ENCODE measurements around the gene VPS37D. TPM values are rescaled to one million over a fixed set of nuclear protein-coding genes. Genes with fewer than 3 reads are reported as not detected.
A peak's percentile ranks its signal among the peaks of the same experiment; 100 is the strongest.

The VPS37D gene
- total RNA-seq, 1 donor from 2014 or later, result 12.2 TPM

DNA sequence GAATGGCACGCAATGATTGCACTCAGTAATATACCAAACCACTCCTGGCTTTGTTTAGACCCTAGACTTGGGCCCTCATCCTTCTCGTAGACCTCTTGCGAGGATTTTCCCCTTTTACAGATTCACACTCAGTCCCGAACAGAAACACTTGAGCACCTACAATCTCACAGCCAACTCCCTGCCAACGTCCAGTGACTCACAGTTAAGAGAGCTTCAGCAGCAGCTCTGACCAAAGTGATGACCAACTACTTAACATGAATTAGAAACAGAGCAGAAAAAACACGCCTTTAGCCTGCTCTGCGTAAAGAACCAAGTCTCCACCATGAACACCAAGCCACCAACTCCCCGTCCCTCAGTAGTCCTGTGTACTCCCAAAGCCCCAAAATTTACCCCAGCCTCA, 13.4 kb downstream of the VPS37D start:
- peak; percentile 27 for DNase-seq (ENCODE audit: low read depth)
- TF ChIP-seq, protein P1, sequence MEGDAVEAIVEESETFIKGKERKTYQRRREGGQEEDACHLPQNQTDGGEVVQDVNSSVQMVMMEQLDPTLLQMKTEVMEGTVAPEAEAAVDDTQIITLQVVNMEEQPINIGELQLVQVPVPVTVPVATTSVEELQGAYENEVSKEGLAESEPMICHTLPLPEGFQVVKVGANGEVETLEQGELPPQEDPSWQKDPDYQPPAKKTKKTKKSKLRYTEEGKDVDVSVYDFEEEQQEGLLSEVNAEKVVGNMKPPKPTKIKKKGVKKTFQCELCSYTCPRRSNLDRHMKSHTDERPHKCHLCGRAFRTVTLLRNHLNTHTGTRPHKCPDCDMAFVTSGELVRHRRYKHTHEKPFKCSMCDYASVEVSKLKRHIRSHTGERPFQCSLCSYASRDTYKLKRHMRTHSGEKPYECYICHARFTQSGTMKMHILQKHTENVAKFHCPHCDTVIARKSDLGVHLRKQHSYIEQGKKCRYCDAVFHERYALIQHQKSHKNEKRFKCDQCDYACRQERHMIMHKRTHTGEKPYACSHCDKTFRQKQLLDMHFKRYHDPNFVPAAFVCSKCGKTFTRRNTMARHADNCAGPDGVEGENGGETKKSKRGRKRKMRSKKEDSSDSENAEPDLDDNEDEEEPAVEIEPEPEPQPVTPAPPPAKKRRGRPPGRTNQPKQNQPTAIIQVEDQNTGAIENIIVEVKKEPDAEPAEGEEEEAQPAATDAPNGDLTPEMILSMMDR (conservative IDR thresholded peaks at IDR 0.05; ENCODE audit: low read depth, low read length), result no peak
- H3K4me3 ChIP-seq (ENCODE audit: low read depth, low read length), result peak overlapping the region; percentile 82

GRCh38 chr7:73682745-73683055, 15.1 kb downstream of the VPS37D start:
- peak overlapping the region; percentile 82 for H3K4me3 ChIP-seq (ENCODE audit: low read depth, low read length)
- TF ChIP-seq, protein P1 (conservative IDR thresholded peaks at IDR 0.05; ENCODE audit: low read depth, low read length), result no peak
- no peak for DNase-seq (ENCODE audit: low read depth)

GRCh38 chr7:73683056-73683787, 15.6 kb downstream of the VPS37D start, which contains the start of the genes BUD23 and DNAJC30:
BUD23 (plus strand) TSS chr7:73683597; CDS start chr7:73683626, 29 bp downstream.
DNAJC30 (minus strand) TSS chr7:73683453; CDS start chr7:73683423, 30 bp downstream.
- TF ChIP-seq, protein P1 (conservative IDR thresholded peaks at IDR 0.05; ENCODE audit: low read depth, low read length), result no peak
- H3K4me3 ChIP-seq (ENCODE audit: low read depth, low read length), result peak within 1 kb of the TSS; percentile 82
- peak; percentile 52 for DNase-seq (ENCODE audit: low read depth)

- peak overlapping the region; percentile 82 for H3K4me3 ChIP-seq (ENCODE audit: low read depth, low read length)
- TF ChIP-seq, protein P1 (conservative IDR thresholded peaks at IDR 0.05; ENCODE audit: low read depth, low read length), result no peak
- DNase-seq (ENCODE audit: low read depth), result no peak
These were observed 16.4 kb downstream of the VPS37D start for GRCh38 chr7:73683788-73684693.

DNA sequence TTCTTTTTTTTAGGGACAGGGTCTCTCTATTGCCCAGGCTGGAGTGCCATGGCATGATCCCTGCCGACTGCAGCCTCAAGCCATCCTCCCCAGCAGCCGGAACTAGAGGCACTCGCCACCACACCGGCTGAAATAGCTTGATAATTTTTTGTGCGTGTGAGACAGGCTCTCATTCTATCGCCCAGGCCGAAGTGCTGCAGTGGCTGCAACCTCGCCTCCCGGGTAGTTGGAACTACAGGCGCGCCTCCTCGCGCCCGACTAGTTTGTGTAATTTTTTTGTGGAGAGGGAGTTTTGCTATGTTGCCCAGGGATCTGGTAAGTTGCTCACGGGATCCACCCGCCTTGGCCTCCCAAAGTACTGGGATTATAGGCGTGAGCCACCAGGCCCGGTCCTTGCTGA, 17.7 kb downstream of the VPS37D start:
- DNase-seq (ENCODE audit: low read depth), result no peak
- TF ChIP-seq, protein P1 (conservative IDR thresholded peaks at IDR 0.05; ENCODE audit: low read depth, low read length), result no peak
- H3K4me3 ChIP-seq (ENCODE audit: low read depth, low read length), result no peak overlapping the region

GRCh38 chr7:73688288-73688687, 20.7 kb downstream of the VPS37D start:
- no peak for DNase-seq (ENCODE audit: low read depth)
- H3K4me3 ChIP-seq (ENCODE audit: low read depth, low read length), result no peak overlapping the region
- TF ChIP-seq, protein P1 (conservative IDR thresholded peaks at IDR 0.05; ENCODE audit: low read depth, low read length), result no peak
